Natural killer cell (primary cell): ENCODE measurements around the gene ZXDC. TPM values are rescaled to one million over a fixed set of nuclear protein-coding genes. Genes with fewer than 3 reads are reported as not detected.

ENCODE experiments used
- ATAC-seq, 3 donors: fragments of 150-1000 bp in 2 of 3; fragments of 200-7000 bp in 1 of 3; cut with Tn5 transposase; 1 replicate in 1 of 3; 2 replicates in 2 of 3; pipeline ENCODE4 v1.10.0; 2021; ENCODE audit warnings: mild to moderate bottlenecking in 2 of 3, moderate library complexity in 2 of 3
- DNase-seq, 2 donors: peaks; one replicate each; pipeline versions ENCODE4 v3.0.0 to v3.0.0-alpha.2; 2013 to 2021; ENCODE audit warnings: mixed read lengths in 1 of 2
- H3K27ac ChIP-seq: one replicate; pipeline ENCODE4 v1.5.1; 2013; ENCODE audit warnings: mild to moderate bottlenecking, low read length
- H3K27me3 ChIP-seq: one replicate; pipeline ENCODE4 v1.6.1; 2013; ENCODE audit warnings: low read length; ENCODE audit not compliant: control insufficient read depth, insufficient read depth
- H3K36me3 ChIP-seq: one replicate; pipeline ENCODE4 v1.6.1; 2013; ENCODE audit warnings: low read length; ENCODE audit not compliant: control insufficient read depth, insufficient read depth
- H3K4me1 ChIP-seq: one replicate; pipeline ENCODE4 v1.6.1; 2013; ENCODE audit warnings: low read length; ENCODE audit not compliant: control insufficient read depth, insufficient read depth
- H3K4me3 ChIP-seq: one replicate; pipeline ENCODE4 v1.5.1; 2013; ENCODE audit warnings: low read length
- H3K9me3 ChIP-seq: one replicate; pipeline ENCODE4 v1.6.1; 2013; ENCODE audit warnings: low read length; ENCODE audit not compliant: control insufficient read depth, insufficient read depth
- H3K27ac Mint-ChIP-seq, 2 donors: one replicate each; pipeline ENCODE4 v1.8.0; 2022; ENCODE audit warnings: mild to moderate bottlenecking in 2 of 2, mixed read lengths in 2 of 2, moderate library complexity in 1 of 2
- H3K27me3 Mint-ChIP-seq, 2 donors: one replicate each; pipeline ENCODE4 v1.8.0; 2022; ENCODE audit warnings: low read depth in 2 of 2, mixed read lengths in 2 of 2
- H3K36me3 Mint-ChIP-seq: one replicate; pipeline ENCODE4 v1.8.0; 2022; ENCODE audit warnings: mixed read lengths
- H3K4me1 Mint-ChIP-seq, 2 donors: one replicate each; pipeline ENCODE4 v1.8.0; 2022; ENCODE audit warnings: mixed read lengths in 2 of 2
- H3K4me3 Mint-ChIP-seq: one replicate; pipeline ENCODE4 v1.8.0; 2022; ENCODE audit warnings: mild to moderate bottlenecking, moderate library complexity, mixed read lengths
- H3K9me3 Mint-ChIP-seq, 2 donors: one replicate each; pipeline ENCODE4 v1.8.0; 2022; ENCODE audit warnings: mixed read lengths in 2 of 2
- WGBS: methylation state at CpG from one replicate; pipeline ENCODE4 v1.1.7; 2013; ENCODE audit warnings: missing lambda C conversion rate; ENCODE audit not compliant: insufficient coverage; 5-methylcytosine and 5-hydroxymethylcytosine counted together
- intact Hi-C: fragments of 100-400 bp; cut with micrococcal nuclease; formaldehyde crosslinking; loops from one replicate; pipeline ENCODE4 v1.14.2; 2022
- total RNA-seq, 4 donors: library from RNA; stranded (reverse); fragments of 120-200 nt in 1 of 4; gene quantifications; one replicate each; pipeline versions ENCODE4 v1.2.3 to v1.2.4, GENCODE V29; 2013 to 2022
- TF ChIP-seq, protein P1 (sequence below): fragments of 200-600 bp; IDR thresholded peaks from one replicate; pipeline ENCODE4 v1.8.0; 2022; ENCODE audit warnings: antibody characterized with exemption

The ZXDC gene
- total RNA-seq, 3 donors from 2014 or later (not counting 1 experiment from before 2014, with no cell fraction given) = 56.1 to 70.2 (median 68.4) TPM

DNA sequence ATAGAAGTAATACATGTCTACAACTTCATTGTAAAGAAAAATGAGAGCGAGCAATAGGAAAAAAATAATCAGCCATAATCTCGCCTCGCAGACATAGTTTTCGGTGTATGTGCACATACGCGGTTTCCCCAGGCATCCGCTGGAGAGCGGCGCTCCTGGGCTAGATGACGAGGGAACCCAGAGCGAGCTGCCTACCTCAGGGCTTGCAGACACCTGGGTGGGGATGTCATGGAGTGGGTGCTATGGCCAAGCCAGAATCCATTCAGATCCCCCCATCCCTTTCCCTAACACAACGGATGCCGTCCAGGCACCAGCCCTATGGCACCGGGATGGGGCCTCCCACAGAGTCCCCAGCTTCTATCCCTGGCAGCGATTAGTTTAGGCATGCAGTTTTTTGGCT, 85.5 kb downstream of the ZXDC start:
- Mint-ChIP-seq H3K27ac (no peak overlapping the region), H3K4me1 (peaks cover 0 to 7% of the 10 kb centered on the region in 2 donors), H3K27me3 (peaks cover 46% of the 10 kb centered on the region in 2 donors), H3K9me3 (no peaks in the 10 kb centered on the region), H3K4me3 (no peak overlapping the region), H3K36me3 (no peaks in the 10 kb centered on the region)
- H3K4me3 ChIP-seq = no peak overlapping the region
- intact Hi-C loops = no loop called here
- no peak for DNase-seq
- no peaks in the 10 kb centered on the region for H3K27me3 ChIP-seq
- TF ChIP-seq, protein P1, sequence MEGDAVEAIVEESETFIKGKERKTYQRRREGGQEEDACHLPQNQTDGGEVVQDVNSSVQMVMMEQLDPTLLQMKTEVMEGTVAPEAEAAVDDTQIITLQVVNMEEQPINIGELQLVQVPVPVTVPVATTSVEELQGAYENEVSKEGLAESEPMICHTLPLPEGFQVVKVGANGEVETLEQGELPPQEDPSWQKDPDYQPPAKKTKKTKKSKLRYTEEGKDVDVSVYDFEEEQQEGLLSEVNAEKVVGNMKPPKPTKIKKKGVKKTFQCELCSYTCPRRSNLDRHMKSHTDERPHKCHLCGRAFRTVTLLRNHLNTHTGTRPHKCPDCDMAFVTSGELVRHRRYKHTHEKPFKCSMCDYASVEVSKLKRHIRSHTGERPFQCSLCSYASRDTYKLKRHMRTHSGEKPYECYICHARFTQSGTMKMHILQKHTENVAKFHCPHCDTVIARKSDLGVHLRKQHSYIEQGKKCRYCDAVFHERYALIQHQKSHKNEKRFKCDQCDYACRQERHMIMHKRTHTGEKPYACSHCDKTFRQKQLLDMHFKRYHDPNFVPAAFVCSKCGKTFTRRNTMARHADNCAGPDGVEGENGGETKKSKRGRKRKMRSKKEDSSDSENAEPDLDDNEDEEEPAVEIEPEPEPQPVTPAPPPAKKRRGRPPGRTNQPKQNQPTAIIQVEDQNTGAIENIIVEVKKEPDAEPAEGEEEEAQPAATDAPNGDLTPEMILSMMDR = no peak
- H3K27ac ChIP-seq = no peak overlapping the region
- H3K9me3 ChIP-seq = no peaks in the 10 kb centered on the region
- 92% methylated on average over 14 of the region's 15 CpGs for WGBS
- no peaks in the 10 kb centered on the region for H3K36me3 ChIP-seq
- peaks cover 4% of the 10 kb centered on the region for H3K4me1 ChIP-seq
- no peak for ATAC-seq

DNA sequence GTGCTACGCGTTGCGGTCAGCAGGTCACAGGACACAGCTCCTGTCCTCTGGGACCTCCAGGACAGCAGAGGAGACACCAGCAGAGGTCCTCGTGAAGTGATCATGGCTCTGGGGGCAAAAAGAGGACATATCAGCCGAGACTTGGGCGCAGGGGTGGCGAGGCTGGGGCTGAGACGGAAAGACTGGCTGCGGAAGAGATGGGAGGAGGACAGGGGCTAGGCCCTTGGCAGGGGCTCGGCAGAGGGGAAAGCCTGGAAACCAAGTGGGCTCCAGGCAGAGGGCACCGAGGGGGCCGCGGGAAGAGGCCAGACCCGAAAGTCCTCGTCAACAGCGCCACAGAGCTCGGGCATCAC, 85.9 kb downstream of the ZXDC start:
- H3K27ac Mint-ChIP-seq = no peak overlapping the region
- no peak overlapping the region for H3K4me3 ChIP-seq
- H3K4me3 Mint-ChIP-seq = no peak overlapping the region
- H3K36me3 ChIP-seq = no peaks in the 10 kb centered on the region
- intact Hi-C loops = loop anchor here (1.0 to 5.0 kb wide), 2 partner anchors 143 to 467 kb away; no protein-coding TSS in a partner anchor
- H3K36me3 Mint-ChIP-seq = no peaks in the 10 kb centered on the region
- no peak overlapping the region for H3K27ac ChIP-seq
- H3K27me3 Mint-ChIP-seq = peaks cover 43 to 45% of the 10 kb centered on the region in 2 donors
- no peak for ATAC-seq
- WGBS = 59% methylated on average over 15 of the region's 17 CpGs
- no peaks in the 10 kb centered on the region for H3K9me3 ChIP-seq
- no peaks in the 10 kb centered on the region for H3K27me3 ChIP-seq
- H3K4me1 Mint-ChIP-seq = peaks cover 0 to 7% of the 10 kb centered on the region in 2 donors
- no peak for DNase-seq
- peaks cover 4% of the 10 kb centered on the region for H3K4me1 ChIP-seq
- H3K9me3 Mint-ChIP-seq = no peaks in the 10 kb centered on the region
- TF ChIP-seq, protein P1 = no peak

DNA sequence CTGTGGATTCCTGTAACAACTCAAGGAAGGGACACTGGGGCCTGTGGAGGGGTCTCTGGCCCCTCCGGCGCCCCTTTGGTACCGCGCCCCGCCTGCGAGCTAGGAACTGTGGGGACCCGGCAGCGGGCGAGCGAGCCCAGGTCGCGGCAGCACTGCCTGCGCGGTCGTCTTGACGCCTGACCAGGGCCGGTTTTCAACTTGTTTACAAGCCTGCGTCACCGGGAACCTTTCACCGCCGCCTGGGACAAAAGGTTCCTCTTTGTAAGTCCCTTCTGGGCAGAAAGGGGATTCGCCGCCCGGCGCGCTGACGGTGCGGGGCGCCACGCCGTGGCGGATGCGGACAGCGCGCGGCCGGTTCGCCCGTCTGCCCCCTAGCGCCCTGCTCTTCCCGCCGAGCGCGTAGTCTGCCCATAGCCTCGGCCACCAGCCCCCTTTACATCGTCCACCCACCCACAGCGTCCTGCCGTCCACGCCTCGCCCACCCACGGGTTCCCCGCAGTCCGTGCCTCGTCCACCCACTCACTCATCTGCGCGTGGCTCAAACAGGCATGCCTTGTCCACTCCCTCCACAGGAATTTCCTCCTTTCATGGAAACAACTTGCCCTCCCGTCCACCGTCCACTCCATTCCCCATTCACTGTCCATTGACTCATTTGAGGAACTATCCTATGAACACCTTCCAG, 86.4 kb downstream of the ZXDC start:
- peaks cover 43% of the 10 kb centered on the region in 2 donors for H3K27me3 Mint-ChIP-seq
- H3K9me3 Mint-ChIP-seq = no peaks in the 10 kb centered on the region
- ATAC-seq = peak; percentile 61 to 87 (median 65)
- intact Hi-C loops = loop anchor here (1.0 to 5.0 kb wide), 2 partner anchors 143 to 467 kb away; no protein-coding TSS in a partner anchor
- peaks cover 0 to 7% of the 10 kb centered on the region in 2 donors for H3K4me1 Mint-ChIP-seq
- H3K36me3 Mint-ChIP-seq = no peaks in the 10 kb centered on the region
- H3K9me3 ChIP-seq = no peaks in the 10 kb centered on the region
- H3K27ac Mint-ChIP-seq = no peak overlapping the region
- TF ChIP-seq, protein P1 = peak; percentile 46
- no peak overlapping the region for H3K27ac ChIP-seq
- WGBS = 6% methylated on average over 58 of the region's 58 CpGs
- DNase-seq = peak; percentile 28 to 53
- no peaks in the 10 kb centered on the region for H3K36me3 ChIP-seq
- peaks cover 4% of the 10 kb centered on the region for H3K4me1 ChIP-seq
- no peak overlapping the region for H3K4me3 Mint-ChIP-seq
- no peaks in the 10 kb centered on the region for H3K27me3 ChIP-seq
- H3K4me3 ChIP-seq = no peak overlapping the region

Other genes starting within 250 kb of the ZXDC start
- under 1 TPM; 0.23 to 0.38 (median 0.36) TPM for gene KLF15, start 118.5 kb downstream of the ZXDC start, total RNA-seq
- gene CFAP100, start 81.0 kb downstream of the ZXDC start, total RNA-seq = not detected
- gene UROC1, start 41.9 kb upstream of the ZXDC start, total RNA-seq = not detected
- gene CHST13, start 48.3 kb upstream of the ZXDC start, total RNA-seq = under 1 TPM in 2 of 3 donors, not detected in 1; 0.19 to 0.20 TPM
- gene C3orf22, start 83.0 kb upstream of the ZXDC start, total RNA-seq = not detected
- gene TXNRD3, start 179.2 kb upstream of the ZXDC start, total RNA-seq = 1 to 10 TPM in 1 of 3 donors, under 1 TPM in 2; 0.77 to 1.1 (median 0.80) TPM
- 1 to 10 TPM; 5.3 to 9.9 (median 8.3) TPM for gene CHCHD6, start 228.3 kb upstream of the ZXDC start, total RNA-seq